PC-9 (cell line): Measurements from ENCODE around the gene FGFR3. TPM values are rescaled to one million over a fixed set of nuclear protein-coding genes. Genes with fewer than 3 reads are reported as not detected.

Experiments
- BruUV-seq: library from RNA; stranded (reverse); fragments of 400-500 nt; replicated peaks from 2 replicates; lab custom pipeline; 2021; lab: Mats Ljungman, UMichigan
- CTCF ChIA-PET: fragments of 300-600 bp; sonication (Branson Sonifier 250); formaldehyde crosslinking; loops from one replicate; lab custom pipeline; 2022; ENCODE audit warnings: antibody characterized with exemption; lab: Charles Lee
- POLR2A ChIA-PET: fragments of 300-600 bp; sonication (Branson Sonifier 250); formaldehyde crosslinking; loops from one replicate; lab custom pipeline; 2022; ENCODE audit warnings: antibody characterized with exemption; ENCODE audit not compliant: unreplicated experiment; lab: Charles Lee
- DNase-seq, 2 experiments: peaks; one replicate each; pipeline versions ENCODE4 v3.0.0 to v3.0.0-alpha.2; 2015 to 2022; ENCODE audit warnings: mixed read lengths in 1 of 2
- H2AFZ ChIP-seq: fragments of 200-600 bp; sonication (generic); 2 replicates; pipeline ENCODE4 v1.8.1; 2017; ENCODE audit warnings: antibody characterized with exemption
- H3F3A ChIP-seq: fragments of 200-600 bp; sonication (generic); 2 replicates; pipeline ENCODE4 v1.8.1; 2017; ENCODE audit warnings: antibody characterized with exemption, mild to moderate bottlenecking, low read depth; ENCODE audit not compliant: insufficient read depth
- H3K27ac ChIP-seq: fragments of 200-600 bp; sonication (generic); 2 replicates; pipeline ENCODE4 v1.6.1; 2016; ENCODE audit warnings: mixed run types
- H3K27me3 ChIP-seq: fragments of 200-600 bp; sonication (generic); 2 replicates; pipeline ENCODE4 v1.6.1; 2016; ENCODE audit warnings: low read depth, mixed run types; ENCODE audit not compliant: insufficient read depth
- H3K36me3 ChIP-seq: fragments of 200-600 bp; sonication (generic); 2 replicates; pipeline ENCODE4 v1.6.1; 2016; ENCODE audit warnings: low read depth, mixed run types
- H3K4me1 ChIP-seq: fragments of 200-600 bp; sonication (generic); replicated peaks from 2 replicates; pipeline ENCODE4 v1.6.1; 2016; ENCODE audit warnings: mixed run types; ENCODE audit not compliant: insufficient read depth
- H3K4me2 ChIP-seq: fragments of 200-600 bp; sonication (generic); 2 replicates; pipeline ENCODE4 v1.6.1; 2017; ENCODE audit warnings: mixed run types
- H3K4me3 ChIP-seq: fragments of 200-600 bp; sonication (generic); 2 replicates; pipeline ENCODE4 v1.6.1; 2016; ENCODE audit warnings: mixed run types
- H3K79me2 ChIP-seq: fragments of 200-600 bp; sonication (generic); 2 replicates; pipeline ENCODE4 v1.6.1; 2017; ENCODE audit warnings: low read depth, mixed run types
- H3K9me2 ChIP-seq: fragments of 200-600 bp; sonication (generic); 2 replicates; pipeline ENCODE4 v1.8.1; 2017; ENCODE audit warnings: mild to moderate bottlenecking; ENCODE audit not compliant: insufficient read depth
- H3K9me3 ChIP-seq: fragments of 200-600 bp; sonication (generic); 2 replicates; pipeline ENCODE4 v1.8.1; 2016; ENCODE audit warnings: low read depth; ENCODE audit not compliant: insufficient read depth
- H4K20me1 ChIP-seq: fragments of 200-600 bp; sonication (generic); 2 replicates; pipeline ENCODE4 v1.8.1; 2017; ENCODE audit not compliant: insufficient read depth
- EZH2 ChIP-seq: fragments of 200-600 bp; sonication (generic); IDR thresholded peaks from 2 replicates; pipeline ENCODE4 v1.8.0; 2017; ENCODE audit warnings: antibody characterized with exemption, low read depth
- intact Hi-C: fragments of 100-400 bp; cut with micrococcal nuclease; formaldehyde crosslinking; loops from one replicate; pipeline ENCODE4 v1.10.0; 2022; ENCODE audit not compliant: unreplicated experiment
- total RNA-seq: library from RNA; stranded (reverse); gene quantifications from 2 replicates; pipeline ENCODE4 v1.2.3, GENCODE V29; 2021
- TF ChIP-seq, protein P1 (sequence below): fragments of 200-600 bp; sonication (generic); conservative IDR thresholded peaks from 2 replicates; pipeline ENCODE4 v1.6.1; 2017; ENCODE audit warnings: mixed run types, antibody characterized with exemption, mild to moderate bottlenecking, moderate library complexity

The FGFR3 gene
- total RNA-seq, 1 experiment from 2014 or later = 8.2 TPM

DNA sequence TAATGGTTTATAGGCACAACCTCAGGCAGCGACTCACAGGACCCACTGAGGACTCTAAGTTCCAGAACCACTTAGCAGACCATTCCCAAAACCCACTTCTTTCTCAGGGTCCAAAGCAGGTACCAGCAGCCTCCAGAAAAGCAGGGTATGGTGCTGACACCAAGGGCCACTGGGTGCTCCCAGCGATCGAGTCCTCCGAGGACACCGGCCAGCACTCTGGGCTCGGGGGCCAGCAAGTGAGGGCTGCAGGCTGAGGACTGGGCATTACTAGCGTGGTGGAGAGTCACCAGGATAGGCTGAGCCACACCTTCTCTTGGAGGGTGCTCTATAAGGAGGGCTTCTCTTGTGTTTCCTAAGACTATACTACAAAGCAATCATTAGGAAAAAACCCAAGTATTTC lies 43.6 kb downstream of the FGFR3 start:
- Histone ChIP-seq H3K4me1 (no peaks in the 10 kb centered on the region), H3K27ac (no peak overlapping the region), H3K36me3 (peaks cover 15% of the 10 kb centered on the region; the same call in 1 of the 2 replicates), H3F3A (no peaks in the 10 kb centered on the region), H3K9me2 (no peaks in the 10 kb centered on the region), H3K9me3 (no peaks in the 10 kb centered on the region), H3K27me3 (no peaks in the 10 kb centered on the region), H3K4me2 (no peak overlapping the region), H3K79me2 (no peaks in the 10 kb centered on the region), H4K20me1 (peaks cover 6% of the 10 kb centered on the region; the same call in 1 of the 2 replicates), H2AFZ (no peak overlapping the region), H3K4me3 (no peak overlapping the region)
- TF ChIP-seq, protein P1, sequence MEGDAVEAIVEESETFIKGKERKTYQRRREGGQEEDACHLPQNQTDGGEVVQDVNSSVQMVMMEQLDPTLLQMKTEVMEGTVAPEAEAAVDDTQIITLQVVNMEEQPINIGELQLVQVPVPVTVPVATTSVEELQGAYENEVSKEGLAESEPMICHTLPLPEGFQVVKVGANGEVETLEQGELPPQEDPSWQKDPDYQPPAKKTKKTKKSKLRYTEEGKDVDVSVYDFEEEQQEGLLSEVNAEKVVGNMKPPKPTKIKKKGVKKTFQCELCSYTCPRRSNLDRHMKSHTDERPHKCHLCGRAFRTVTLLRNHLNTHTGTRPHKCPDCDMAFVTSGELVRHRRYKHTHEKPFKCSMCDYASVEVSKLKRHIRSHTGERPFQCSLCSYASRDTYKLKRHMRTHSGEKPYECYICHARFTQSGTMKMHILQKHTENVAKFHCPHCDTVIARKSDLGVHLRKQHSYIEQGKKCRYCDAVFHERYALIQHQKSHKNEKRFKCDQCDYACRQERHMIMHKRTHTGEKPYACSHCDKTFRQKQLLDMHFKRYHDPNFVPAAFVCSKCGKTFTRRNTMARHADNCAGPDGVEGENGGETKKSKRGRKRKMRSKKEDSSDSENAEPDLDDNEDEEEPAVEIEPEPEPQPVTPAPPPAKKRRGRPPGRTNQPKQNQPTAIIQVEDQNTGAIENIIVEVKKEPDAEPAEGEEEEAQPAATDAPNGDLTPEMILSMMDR = no peak
- TF ChIP-seq EZH2 = no peak
- DNase-seq = no peak
- intact Hi-C loops = no loop called here
- CTCF ChIA-PET = no interaction called here
- POLR2A ChIA-PET = no interaction called here
- no TSS peak for BruUV-seq

DNA sequence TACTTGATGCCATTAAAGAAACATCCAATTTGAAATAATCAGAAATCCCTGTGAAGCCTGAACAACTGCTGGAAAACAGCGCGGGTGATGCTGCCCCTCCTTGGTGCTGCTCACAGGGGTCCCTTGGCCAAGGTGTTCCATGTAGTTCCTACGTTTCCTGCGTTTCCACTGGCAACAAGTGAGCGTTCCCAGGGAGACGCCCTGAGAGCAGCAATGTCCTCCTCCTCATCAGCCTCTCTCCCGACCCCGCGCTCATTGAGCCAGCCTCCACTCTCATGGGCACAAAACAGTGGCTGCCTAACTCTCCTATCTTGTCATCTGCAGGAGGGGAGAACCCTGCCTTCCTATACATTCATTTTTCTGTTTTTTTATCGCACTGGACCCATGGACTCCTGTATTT lies 44.0 kb downstream of the FGFR3 start:
- no peak overlapping the region for H3K4me2 ChIP-seq
- no peak overlapping the region for H3K4me3 ChIP-seq
- H3F3A ChIP-seq = no peaks in the 10 kb centered on the region
- intact Hi-C loops = no loop called here
- TF ChIP-seq, protein P1 = no peak
- no peak for TF ChIP-seq EZH2
- H2AFZ ChIP-seq = no peak overlapping the region
- H3K9me3 ChIP-seq = no peaks in the 10 kb centered on the region
- H3K27me3 ChIP-seq = no peaks in the 10 kb centered on the region
- no peaks in the 10 kb centered on the region for H3K79me2 ChIP-seq
- H3K36me3 ChIP-seq = peaks cover 15% of the 10 kb centered on the region; the same call in 1 of the 2 replicates
- ChIA-PET CTCF (no interaction called here), POLR2A (no interaction called here)
- no peak for DNase-seq
- H3K9me2 ChIP-seq = no peaks in the 10 kb centered on the region
- peaks cover 10% of the 10 kb centered on the region for H4K20me1 ChIP-seq
- H3K27ac ChIP-seq = no peak overlapping the region
- no TSS peak for BruUV-seq
- no peaks in the 10 kb centered on the region for H3K4me1 ChIP-seq

DNA sequence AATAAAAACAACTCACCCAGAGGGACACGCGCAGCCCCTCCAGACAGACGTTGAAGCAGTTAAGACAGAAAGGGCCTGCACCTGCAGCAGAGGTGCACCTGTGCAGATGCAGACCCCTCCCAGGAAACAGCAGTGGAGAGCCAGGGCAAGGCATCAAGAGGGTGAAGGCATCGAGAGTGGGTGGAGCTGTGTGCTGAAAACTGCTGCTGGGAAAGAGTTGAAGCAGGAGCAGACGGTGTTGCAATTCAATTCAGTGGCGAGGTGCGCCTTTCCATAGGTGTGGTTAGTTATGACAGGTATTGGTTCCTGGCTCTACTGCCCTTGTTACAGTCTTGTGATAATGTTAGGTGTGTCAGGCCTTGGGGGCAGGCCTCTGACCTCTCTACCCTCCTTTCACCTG lies 46.2 kb downstream of the FGFR3 start:
- Histone ChIP-seq H3K27me3 (no peaks in the 10 kb centered on the region), H3F3A (no peaks in the 10 kb centered on the region), H3K4me1 (no peaks in the 10 kb centered on the region), H3K27ac (no peak overlapping the region), H3K4me3 (no peak overlapping the region), H3K9me3 (no peaks in the 10 kb centered on the region), H2AFZ (no peak overlapping the region), H4K20me1 (peaks cover 19% of the 10 kb centered on the region), H3K9me2 (no peaks in the 10 kb centered on the region), H3K4me2 (no peak overlapping the region), H3K36me3 (peaks cover 15% of the 10 kb centered on the region; the same call in 1 of the 2 replicates), H3K79me2 (no peaks in the 10 kb centered on the region)
- no peak for DNase-seq
- TF ChIP-seq, protein P1 = no peak
- TF ChIP-seq EZH2 = no peak
- intact Hi-C loops = no loop called here
- BruUV-seq = no TSS peak
- ChIA-PET POLR2A (no interaction called here), CTCF (no interaction called here)
